Calu3 (cell line): Measurements from ENCODE around the gene EYA2. TPM values are rescaled to one million over a fixed set of nuclear protein-coding genes. Genes with fewer than 3 reads are reported as not detected.

Source experiments
- BruUV-seq: library from RNA; stranded (reverse); fragments of 400-500 nt; replicated peaks from 2 replicates; lab custom pipeline; 2021; lab: Mats Ljungman, UMichigan
- CTCF ChIA-PET: fragments of 300-600 bp; sonication (Branson Sonifier 250); formaldehyde crosslinking; loops from one replicate; lab custom pipeline; 2022; ENCODE audit warnings: antibody characterized with exemption; lab: Charles Lee
- DNase-seq: peaks from one replicate; pipeline ENCODE4 v3.0.0; 2022
- H3K27ac Mint-ChIP-seq: one replicate; pipeline ENCODE4 v1.8.0; 2022; ENCODE audit warnings: mixed read lengths; ENCODE audit not compliant: unreplicated experiment
- H3K27me3 Mint-ChIP-seq: one replicate; pipeline ENCODE4 v1.8.0; 2022; ENCODE audit warnings: mixed read lengths; ENCODE audit not compliant: unreplicated experiment
- H3K36me3 Mint-ChIP-seq: one replicate; pipeline ENCODE4 v1.8.0; 2022; ENCODE audit warnings: mild to moderate bottlenecking, moderate library complexity, mixed read lengths; ENCODE audit not compliant: insufficient read depth, unreplicated experiment
- H3K4me1 Mint-ChIP-seq: one replicate; pipeline ENCODE4 v1.8.0; 2022; ENCODE audit warnings: mild to moderate bottlenecking, low read depth, mixed read lengths; ENCODE audit not compliant: unreplicated experiment
- H3K4me3 Mint-ChIP-seq: one replicate; pipeline ENCODE4 v1.8.0; 2022; ENCODE audit warnings: mild to moderate bottlenecking, low read depth, moderate library complexity, mixed read lengths; ENCODE audit not compliant: unreplicated experiment
- H3K9me3 Mint-ChIP-seq: one replicate; pipeline ENCODE4 v1.8.0; 2022; ENCODE audit warnings: low read depth, mixed read lengths; ENCODE audit not compliant: unreplicated experiment
- intact Hi-C: fragments of 100-400 bp; cut with micrococcal nuclease; formaldehyde crosslinking; loops from one replicate; pipeline ENCODE4 v1.10.0; 2022; ENCODE audit not compliant: unreplicated experiment
- total RNA-seq: library from RNA; stranded (reverse); gene quantifications from 2 replicates; pipeline ENCODE4 v1.2.3, GENCODE V29; 2022
- TF ChIP-seq, protein P1 (sequence below): fragments of 200-600 bp; IDR thresholded peaks from one replicate; pipeline ENCODE4 v1.8.0; 2022; ENCODE audit warnings: antibody characterized with exemption; ENCODE audit not compliant: unreplicated experiment

The EYA2 gene
- total RNA-seq, 1 experiment from 2014 or later, result 0.35 TPM

DNA sequence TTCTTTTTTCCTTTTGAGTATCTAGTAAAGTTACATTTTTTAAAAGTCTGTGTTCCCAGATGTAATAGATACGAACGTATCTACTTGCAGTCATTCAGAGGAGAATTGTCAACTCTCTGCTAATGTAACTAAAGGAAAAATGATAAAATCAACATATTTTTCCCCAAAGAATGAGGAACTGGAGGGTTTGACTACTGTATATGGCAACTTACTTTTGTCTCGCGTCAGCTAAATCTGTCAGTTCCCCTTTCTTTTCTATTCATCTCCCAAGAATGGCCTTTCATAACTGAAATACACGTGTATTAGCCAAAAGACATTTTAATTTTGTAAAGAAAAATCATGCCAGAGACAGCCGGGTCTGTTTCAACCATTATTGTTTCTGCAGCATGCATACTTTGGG lies 5.4 kb downstream of the EYA2 start:
- CTCF ChIA-PET, result interaction anchor here (0.6 kb wide), 1 partner anchor 146 kb away, joined by 3 read pairs; no protein-coding TSS in a partner anchor
- intact Hi-C loops, result no loop called here
- H3K4me1 Mint-ChIP-seq, result peaks cover 11% of the 10 kb centered on the region

DNA sequence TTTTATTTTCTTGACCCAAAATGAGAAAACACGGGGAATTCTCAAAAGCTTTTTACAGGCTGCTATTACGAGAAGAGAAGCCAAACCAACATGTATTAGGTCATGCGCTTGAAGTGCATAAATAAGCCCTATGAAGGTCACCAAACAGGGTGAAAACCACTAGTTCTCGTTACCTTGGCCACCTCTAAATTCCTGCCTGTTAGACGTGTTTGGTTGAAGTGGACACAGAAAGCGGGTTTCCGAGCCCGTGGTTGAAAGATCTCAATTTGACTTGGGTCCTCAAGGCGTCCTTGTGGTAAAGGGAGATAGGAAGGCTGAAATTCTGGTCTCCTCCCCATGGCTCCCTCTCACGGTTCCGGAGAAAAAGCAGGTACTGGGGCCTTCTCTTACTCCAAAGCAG lies 6.2 kb downstream of the EYA2 start:
- CTCF ChIA-PET, result no interaction called here
- H3K4me1 Mint-ChIP-seq, result peaks cover 4% of the 10 kb centered on the region
- H3K27me3 Mint-ChIP-seq, result peaks cover 93% of the 10 kb centered on the region
- no peaks in the 10 kb centered on the region for H3K36me3 Mint-ChIP-seq
- no peak overlapping the region for H3K4me3 Mint-ChIP-seq
- TF ChIP-seq, protein P1, sequence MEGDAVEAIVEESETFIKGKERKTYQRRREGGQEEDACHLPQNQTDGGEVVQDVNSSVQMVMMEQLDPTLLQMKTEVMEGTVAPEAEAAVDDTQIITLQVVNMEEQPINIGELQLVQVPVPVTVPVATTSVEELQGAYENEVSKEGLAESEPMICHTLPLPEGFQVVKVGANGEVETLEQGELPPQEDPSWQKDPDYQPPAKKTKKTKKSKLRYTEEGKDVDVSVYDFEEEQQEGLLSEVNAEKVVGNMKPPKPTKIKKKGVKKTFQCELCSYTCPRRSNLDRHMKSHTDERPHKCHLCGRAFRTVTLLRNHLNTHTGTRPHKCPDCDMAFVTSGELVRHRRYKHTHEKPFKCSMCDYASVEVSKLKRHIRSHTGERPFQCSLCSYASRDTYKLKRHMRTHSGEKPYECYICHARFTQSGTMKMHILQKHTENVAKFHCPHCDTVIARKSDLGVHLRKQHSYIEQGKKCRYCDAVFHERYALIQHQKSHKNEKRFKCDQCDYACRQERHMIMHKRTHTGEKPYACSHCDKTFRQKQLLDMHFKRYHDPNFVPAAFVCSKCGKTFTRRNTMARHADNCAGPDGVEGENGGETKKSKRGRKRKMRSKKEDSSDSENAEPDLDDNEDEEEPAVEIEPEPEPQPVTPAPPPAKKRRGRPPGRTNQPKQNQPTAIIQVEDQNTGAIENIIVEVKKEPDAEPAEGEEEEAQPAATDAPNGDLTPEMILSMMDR, result no peak
- intact Hi-C loops, result no loop called here
- no TSS peak for BruUV-seq
- no peak overlapping the region for H3K27ac Mint-ChIP-seq
- no peak for DNase-seq
- no peaks in the 10 kb centered on the region for H3K9me3 Mint-ChIP-seq

More for the DNA sequence above, 5.4 kb downstream of the EYA2 start:
- TF ChIP-seq, protein P1, result no peak
- no peaks in the 10 kb centered on the region for H3K9me3 Mint-ChIP-seq
- no peaks in the 10 kb centered on the region for H3K36me3 Mint-ChIP-seq
- peaks cover 93% of the 10 kb centered on the region for H3K27me3 Mint-ChIP-seq
- no TSS peak for BruUV-seq
- no peak overlapping the region for H3K4me3 Mint-ChIP-seq
- DNase-seq, result no peak
- no peak overlapping the region for H3K27ac Mint-ChIP-seq

DNA sequence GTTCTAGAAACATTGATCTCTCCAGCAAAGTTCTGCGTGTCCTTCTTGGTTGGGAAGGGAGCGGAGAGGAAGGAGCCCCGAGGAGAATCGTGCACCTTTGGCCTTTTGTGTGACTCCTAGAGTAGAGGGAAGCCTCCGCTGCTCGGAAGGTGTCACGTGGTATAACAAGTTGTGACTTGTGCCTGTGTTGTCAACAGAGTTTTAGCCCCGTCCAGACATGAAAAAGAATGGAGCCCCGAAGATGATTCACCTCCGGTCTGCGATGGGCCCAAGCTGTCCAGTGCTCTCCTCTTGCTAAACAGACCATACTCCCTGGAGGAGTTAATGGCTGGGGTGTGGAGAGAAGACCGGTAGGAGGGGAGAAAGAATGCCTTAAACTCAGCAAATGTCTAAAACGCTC lies 7.0 kb downstream of the EYA2 start:
- intact Hi-C loops, result no loop called here
- no peaks in the 10 kb centered on the region for H3K4me1 Mint-ChIP-seq
- TF ChIP-seq, protein P1, result no peak
- no peak overlapping the region for H3K27ac Mint-ChIP-seq
- DNase-seq, result no peak
- no peaks in the 10 kb centered on the region for H3K9me3 Mint-ChIP-seq
- H3K4me3 Mint-ChIP-seq, result no peak overlapping the region
- no peaks in the 10 kb centered on the region for H3K36me3 Mint-ChIP-seq
- BruUV-seq, result no TSS peak
- H3K27me3 Mint-ChIP-seq, result peaks cover 87% of the 10 kb centered on the region
- CTCF ChIA-PET, result no interaction called here

DNA sequence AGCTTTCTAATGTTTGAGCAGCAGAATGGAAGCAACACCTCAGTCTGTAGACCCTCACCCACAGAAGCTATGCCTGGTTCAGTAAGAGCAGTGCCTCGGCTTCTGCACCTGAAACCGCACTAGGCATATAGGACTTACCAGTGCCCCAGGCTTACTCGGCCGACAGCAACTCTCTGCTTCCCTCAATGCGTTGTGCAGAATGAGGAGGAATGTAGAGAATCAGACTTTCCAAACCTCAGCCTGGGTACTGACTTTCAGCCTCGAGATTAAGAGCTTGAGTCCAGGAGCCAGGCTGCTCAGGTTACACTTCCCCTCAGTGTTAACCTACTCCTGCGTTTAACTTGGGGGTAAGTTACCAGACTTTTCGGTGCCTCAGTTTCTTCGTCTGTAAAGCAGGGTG lies 8.6 kb downstream of the EYA2 start:
- Mint-ChIP-seq H3K4me1 (no peaks in the 10 kb centered on the region), H3K36me3 (no peaks in the 10 kb centered on the region), H3K4me3 (no peak overlapping the region), H3K27ac (no peak overlapping the region), H3K9me3 (no peaks in the 10 kb centered on the region), H3K27me3 (peaks cover 86% of the 10 kb centered on the region)
- CTCF ChIA-PET, result no interaction called here
- TF ChIP-seq, protein P1, result no peak
- DNase-seq, result no peak
- intact Hi-C loops, result no loop called here
- no TSS peak for BruUV-seq
